IPS DF 4.7 (cell line): ENCODE measurements around the gene ST7.
"Not testable (repeated sequence)": the region's sequence is repeated elsewhere in the genome, so short reads cannot be mapped to it uniquely, and the experiment has no call there.

Source experiments
- DNase-seq: peaks from one replicate; pipeline ENCODE4 v3.0.0-alpha.2; 2013; ENCODE audit warnings: low spot score; ENCODE audit errors: extremely low read depth

Gene ST7

DNA sequence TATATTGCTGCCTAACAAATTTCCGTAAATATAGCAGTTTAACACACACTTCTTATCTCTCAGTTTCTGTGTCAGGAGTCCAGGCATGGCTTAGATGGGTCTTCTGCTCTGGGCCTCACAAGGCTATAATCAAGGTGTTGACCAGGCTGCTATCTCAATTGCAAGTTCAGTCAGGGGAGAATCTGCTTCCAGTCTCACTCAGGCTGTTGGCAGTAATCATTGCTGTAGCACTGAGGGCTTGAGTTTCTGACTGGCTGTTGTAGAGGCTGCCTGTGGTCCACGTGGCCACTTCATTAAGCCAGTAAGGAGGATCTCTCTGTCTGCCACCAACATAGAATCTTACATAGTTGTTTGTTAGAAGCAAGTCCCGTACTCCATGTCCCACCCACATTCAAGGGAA, 138.4 kb downstream of the ST7 start:
- no peak for DNase-seq

DNA sequence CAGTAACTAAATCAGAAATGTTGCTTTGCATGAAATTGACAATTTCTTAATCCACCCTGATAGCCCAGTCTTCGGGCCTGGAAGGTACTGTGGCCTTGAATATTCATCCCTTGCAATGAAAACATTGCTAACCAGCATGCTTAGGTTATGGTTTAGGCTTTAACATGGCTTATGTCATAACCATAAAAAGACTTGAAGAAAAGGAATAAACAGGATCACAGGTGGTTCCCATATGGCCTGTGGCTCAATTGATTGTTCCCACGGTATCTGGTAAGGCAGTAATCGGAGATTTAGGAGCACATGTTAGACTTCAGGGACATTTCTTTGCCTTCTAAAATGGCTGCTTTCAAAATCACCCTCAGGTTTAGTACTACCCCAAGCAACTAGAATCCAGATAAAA, 139.5 kb downstream of the ST7 start:
- no peak for DNase-seq

DNA sequence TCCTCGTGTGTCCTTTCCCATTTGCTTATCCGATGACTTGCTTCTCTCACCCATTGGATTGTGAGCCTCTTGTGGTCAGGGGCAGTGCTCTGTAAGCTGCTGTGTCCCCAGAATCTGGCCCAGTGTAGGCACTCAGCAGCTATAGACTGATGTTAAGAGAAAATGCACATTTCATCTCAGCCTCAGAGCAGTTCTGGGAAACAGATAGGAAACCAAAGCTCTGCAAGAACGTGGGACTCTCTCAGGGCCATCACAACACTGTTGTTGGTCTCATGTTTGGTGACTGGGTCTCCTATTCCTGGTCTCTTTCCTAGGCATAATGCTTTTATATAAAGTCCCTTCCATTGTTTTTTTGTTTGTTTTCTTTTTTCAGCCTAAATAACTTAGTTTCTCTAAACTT, 141.2 kb downstream of the ST7 start:
- DNase-seq, result no peak

DNA sequence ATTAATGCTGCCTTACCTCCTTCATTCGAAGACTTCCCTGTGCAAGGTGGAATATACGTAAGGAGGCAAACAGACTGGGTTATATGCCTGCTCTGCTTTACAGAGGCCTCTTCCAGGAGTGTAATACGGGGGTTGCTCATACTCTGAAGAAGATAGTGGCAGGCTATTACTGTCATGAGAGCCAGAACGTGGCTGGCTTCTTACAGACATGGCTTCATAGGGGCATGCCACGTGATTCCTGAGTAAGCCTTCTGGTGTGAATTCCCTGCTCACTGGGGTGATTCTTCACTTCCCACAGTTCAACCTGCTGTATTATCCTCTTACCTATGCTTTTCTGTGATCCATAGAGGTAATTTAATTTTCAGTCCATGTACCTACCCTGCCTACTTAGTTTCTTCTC, 141.8 kb downstream of the ST7 start:
- no peak for DNase-seq

DNA sequence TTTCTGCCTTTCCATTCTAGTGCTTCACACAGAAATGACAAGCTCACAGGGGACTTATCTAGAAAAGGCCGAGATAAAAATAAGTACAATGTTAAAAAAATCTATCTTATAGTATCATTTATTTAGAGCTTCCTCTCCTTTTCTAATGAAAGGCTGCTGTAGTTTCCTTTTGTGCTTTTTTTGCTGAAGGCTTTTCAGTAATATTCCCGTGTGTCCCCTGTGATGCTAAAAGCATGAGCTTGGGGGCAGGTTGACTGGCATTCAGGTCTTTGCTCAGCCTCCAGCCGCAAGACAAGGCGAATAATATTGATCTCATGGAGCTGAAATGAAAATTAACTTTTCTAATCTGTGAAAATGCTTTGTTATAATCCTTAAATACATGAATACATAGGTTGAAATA, 143.0 kb downstream of the ST7 start:
- DNase-seq, result no peak

DNA sequence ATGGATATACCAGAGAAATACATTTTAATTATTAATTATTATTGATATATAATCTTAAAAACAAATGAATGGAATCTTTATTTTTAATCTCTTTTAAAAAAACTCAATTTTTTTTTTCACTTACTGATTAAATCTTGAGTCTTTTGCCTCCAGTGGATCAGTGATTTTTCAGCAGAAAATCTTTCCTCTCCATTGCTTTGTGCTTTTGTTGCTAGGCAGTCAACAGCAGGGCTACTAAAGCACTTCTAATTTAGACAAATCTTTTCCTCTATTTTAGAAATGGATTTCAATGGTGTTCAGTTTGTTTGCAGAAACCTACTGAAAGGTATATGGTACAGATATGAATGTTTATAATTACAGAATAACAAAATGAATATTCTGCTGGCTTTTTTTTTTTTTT, 143.6 kb downstream of the ST7 start:
- DNase-seq, result no peak

DNA sequence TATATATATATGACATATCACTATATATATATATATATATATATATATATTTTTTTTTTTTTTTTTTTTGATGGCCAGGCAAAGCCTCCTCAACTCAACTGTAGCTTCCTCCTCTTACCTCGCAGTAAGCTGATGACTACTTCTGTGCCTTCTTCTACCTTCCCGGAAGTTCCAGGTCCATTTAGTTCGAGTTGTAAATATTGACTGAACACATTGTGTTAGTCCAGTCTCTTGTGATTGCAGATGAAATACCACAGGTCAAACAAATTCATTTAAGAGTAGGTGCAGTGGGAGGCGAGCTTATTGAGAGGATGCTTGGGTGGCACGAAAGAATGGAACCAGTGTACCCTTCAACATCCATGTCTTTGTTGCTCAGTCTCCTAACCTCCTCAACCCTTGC, 144.6 kb downstream of the ST7 start:
- no peak for DNase-seq

GRCh38 chr7:117098457-117098856, 145.2 kb downstream of the ST7 start:
- no peak for DNase-seq

GRCh38 chr7:117101026-117101425, 147.7 kb downstream of the ST7 start:
- DNase-seq, result no peak

GRCh38 chr7:117110480-117111315, 157.4 kb downstream of the ST7 start:
- no peak for DNase-seq

DNA sequence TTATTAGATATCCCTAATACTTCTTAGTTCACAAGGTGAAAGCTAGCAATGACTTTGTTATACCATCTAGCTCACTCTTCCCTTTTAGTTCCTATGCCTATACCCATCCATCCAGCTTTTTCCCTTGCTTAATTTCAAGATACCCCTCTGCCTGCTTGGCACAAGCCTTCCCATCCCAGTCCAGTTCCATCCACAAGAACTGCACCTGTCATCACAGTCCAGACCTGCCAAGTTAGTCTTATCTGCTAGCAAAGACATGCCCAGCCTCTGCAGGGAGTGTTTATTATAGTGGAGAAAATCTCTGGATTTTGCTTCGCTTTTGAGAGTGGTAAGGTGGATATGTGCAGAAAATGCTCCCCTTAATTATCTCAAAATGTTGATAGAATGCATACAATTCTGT, 158.2 kb downstream of the ST7 start:
- no peak for DNase-seq

- DNase-seq, result no peak
These were observed 159.3 kb downstream of the ST7 start for GRCh38 chr7:117112640-117113039.

GRCh38 chr7:117113871-117114270, 160.6 kb downstream of the ST7 start:
- DNase-seq, result no peak

GRCh38 chr7:117114272-117114671, 161.0 kb downstream of the ST7 start:
- no peak for DNase-seq

- no peak for DNase-seq
These were observed 162.9 kb downstream of the ST7 start for GRCh38 chr7:117116211-117116610.

DNA sequence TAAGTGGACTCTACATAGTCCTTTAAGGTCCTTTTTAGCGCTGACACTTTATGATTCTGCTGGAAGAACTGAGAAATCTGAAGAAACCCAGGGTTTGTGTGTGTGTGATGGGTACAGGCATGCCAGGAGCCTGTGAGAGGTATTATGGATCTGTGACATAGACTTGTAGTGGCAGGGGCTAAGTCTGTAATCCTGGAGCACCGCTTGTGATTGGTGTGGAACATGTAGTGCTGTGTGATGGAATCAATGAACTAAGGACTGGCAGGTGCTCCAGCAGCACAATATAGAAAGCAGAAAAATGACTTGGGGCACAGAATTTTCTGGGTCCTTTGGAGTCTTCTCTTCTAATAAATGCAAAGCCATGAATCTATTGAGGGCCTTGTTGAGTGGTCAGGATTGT, 163.9 kb downstream of the ST7 start:
- no peak for DNase-seq

DNA sequence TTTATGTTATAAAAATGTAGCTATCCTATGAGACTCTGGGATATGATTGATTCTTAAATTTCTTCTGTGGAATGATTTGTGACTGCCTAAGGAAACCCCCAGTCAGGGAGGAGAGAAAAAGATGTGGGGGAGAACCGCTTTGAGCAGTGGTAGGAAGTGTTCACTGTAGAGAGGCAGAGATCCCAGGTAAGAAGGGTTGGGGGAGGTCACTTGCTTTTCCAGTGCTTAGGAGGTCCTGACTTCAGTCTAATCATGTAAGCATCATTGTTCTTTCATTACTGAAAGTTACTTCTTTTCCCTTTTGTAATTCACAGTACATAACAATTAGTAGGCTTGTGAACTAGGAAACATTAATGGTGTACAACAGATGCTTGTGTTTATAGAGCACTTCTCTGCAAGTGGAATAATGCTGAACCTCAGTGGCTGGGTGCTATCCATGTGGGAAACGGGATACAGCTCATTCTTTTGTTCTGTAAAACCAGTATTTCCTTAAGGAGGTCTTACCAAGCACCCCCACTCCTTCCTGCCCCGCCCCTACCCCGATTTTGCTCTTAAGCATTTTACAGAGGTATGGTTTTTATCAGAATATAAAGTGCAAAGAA, 165.4 kb downstream of the ST7 start:
- no peak for DNase-seq

GRCh38 chr7:117119192-117119924, 166.1 kb downstream of the ST7 start:
- DNase-seq, result no peak

- DNase-seq, result not testable (repeated sequence)
These were observed 167.0 kb downstream of the ST7 start for GRCh38 chr7:117120321-117120720.

DNA sequence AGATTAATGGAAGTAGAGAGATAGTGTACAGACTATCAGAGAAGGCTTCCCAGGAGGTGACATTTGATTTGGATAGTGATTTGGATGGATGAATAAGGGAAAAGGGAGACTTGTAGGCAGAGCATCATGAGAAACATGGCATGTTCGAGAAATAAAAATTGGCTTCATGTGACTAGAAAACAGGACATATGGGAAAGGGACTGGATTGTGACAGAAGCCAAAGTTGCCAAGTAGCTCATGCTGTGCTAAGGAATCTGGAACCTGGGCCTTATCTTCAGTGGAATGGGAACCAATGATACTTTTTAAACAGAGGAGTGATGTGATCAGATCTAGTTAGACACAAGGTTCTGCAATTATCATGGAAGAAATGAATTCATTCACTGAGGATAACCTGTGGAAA, 168.7 kb downstream of the ST7 start:
- DNase-seq, result not testable (repeated sequence)

DNA sequence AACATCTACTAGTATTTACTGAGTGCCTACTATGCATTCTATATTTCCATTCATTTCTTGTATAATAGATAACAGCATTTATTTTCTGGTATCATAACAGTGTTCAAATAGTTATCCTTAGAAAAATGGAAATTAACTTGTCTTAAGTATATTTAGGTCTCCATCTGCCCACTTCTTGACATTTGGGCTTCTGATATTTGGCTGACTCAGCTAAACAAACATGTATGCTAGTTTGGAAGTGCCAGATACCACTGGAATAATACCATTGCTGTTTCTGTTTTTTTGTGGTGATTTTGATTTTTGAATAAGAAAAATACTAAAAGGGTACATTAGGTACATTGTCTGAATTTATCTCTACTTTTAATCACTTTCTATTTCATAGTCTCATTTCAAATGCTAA, 169.2 kb downstream of the ST7 start:
- DNase-seq, result no peak

- DNase-seq, result no peak
These were observed 170.1 kb downstream of the ST7 start for GRCh38 chr7:117123311-117123926.
